ENCODE data around the gene CMKLR1. TPM values are rescaled to one million over a fixed set of nuclear protein-coding genes. Genes with fewer than 3 reads are reported as not detected.

The CMKLR1 gene
- total RNA-seq, 1 experiment from 2014 or later: 0.15 TPM

DNA sequence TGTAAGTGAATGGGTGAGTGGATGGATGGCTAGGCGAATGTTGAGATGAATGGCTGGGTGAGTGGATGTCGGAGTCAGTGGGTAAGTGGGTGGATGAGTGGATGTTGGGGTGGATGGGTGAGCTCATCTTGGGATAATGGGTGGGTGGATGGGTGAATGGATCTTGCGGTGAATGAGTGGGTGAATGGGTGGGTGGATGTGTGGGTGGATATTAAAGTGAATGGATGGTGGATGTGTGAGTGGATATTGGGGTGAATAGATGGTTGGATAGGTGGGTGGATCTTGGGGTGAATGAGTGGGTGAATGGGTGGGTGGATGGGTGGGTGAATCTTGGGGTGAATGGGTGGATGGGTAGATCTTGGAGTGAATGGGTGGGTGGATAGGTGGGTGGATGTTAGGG is 51.9 kb downstream of the CMKLR1 start:
- DNase-seq (ENCODE audit: low read depth, low spot score): no peak
- H3K27ac ChIP-seq (ENCODE audit: low read depth, low read length): no peak overlapping the region
- intact Hi-C loops (cut with micrococcal nuclease): no loop called here
- RAD21 ChIA-PET (ENCODE audit: low non-redundant PET in 1 of 2, low total read pairs in 2 of 2, uncharacterized antibody in 2 of 2, unreplicated experiment in 2 of 2): no interaction called here
- H3K27me3 ChIP-seq (ENCODE audit: insufficient read depth, low read length): peaks cover 85% of the 10 kb centered on the region
- no peak for TF ChIP-seq SIN3A (IDR thresholded peaks at IDR 0.05; ENCODE audit: low read depth)
- BruUV-seq (replicated peaks): no TSS peak
- no peaks in the 10 kb centered on the region for H3K36me3 ChIP-seq (ENCODE audit: control insufficient read depth in 1 of 2, insufficient read depth in 2 of 2, low read length in 2 of 2)
- POLR2A ChIA-PET: no interaction called here
- H2AFZ ChIP-seq (ENCODE audit: low read depth, low read length, poor library complexity, severe bottlenecking): no peak overlapping the region
- no peak for ATAC-seq
- CTCF ChIA-PET: no interaction called here
- no peak overlapping the region for H3K4me2 ChIP-seq (ENCODE audit: low read length)
- no peak overlapping the region for H3K4me3 ChIP-seq (replicated peaks in 1 of 2; ENCODE audit: low read depth in 1 of 2, low read length in 2 of 2)
- no peaks in the 10 kb centered on the region for H3K4me1 ChIP-seq (ENCODE audit: control insufficient read depth in 1 of 2, insufficient read depth in 2 of 2, low read length in 2 of 2)
- H3K9ac ChIP-seq (ENCODE audit: low read length): no peak overlapping the region
- H4K20me1 ChIP-seq (ENCODE audit: insufficient read depth): no peaks in the 10 kb centered on the region
- no peaks in the 10 kb centered on the region for H3K9me2 ChIP-seq (ENCODE audit: insufficient read depth)
- H3K79me2 ChIP-seq (ENCODE audit: insufficient read depth, low read length): no peaks in the 10 kb centered on the region
- no peaks in the 10 kb centered on the region for H3K9me3 ChIP-seq (ENCODE audit: control insufficient read depth in 1 of 2, insufficient read depth in 1 of 2, low read depth in 1 of 2, low read length in 2 of 2)

DNA sequence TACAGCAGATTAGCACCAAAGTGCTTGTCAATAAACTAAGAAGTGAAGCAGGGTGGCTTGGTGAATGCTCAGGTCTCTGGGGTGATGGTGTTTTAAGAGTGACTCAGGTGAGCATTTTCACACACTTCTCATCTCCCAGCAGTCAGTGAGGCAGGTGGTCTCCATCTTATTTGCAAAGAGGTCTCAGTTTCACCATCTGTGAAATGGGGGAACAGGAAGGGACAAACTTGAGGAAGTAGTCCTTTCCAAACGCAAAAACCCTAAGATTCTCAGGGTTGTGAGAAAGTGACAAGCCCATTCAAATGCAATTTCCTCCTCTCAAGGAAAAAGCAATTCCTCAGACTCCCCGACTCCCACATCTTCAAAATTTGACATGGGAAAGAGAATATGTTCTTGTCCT is 54.1 kb downstream of the CMKLR1 start:
- H3K36me3 ChIP-seq (ENCODE audit: control insufficient read depth in 1 of 2, insufficient read depth in 2 of 2, low read length in 2 of 2): no peaks in the 10 kb centered on the region
- no peak overlapping the region for H2AFZ ChIP-seq (ENCODE audit: low read depth, low read length, poor library complexity, severe bottlenecking)
- TF ChIP-seq, protein P1, sequence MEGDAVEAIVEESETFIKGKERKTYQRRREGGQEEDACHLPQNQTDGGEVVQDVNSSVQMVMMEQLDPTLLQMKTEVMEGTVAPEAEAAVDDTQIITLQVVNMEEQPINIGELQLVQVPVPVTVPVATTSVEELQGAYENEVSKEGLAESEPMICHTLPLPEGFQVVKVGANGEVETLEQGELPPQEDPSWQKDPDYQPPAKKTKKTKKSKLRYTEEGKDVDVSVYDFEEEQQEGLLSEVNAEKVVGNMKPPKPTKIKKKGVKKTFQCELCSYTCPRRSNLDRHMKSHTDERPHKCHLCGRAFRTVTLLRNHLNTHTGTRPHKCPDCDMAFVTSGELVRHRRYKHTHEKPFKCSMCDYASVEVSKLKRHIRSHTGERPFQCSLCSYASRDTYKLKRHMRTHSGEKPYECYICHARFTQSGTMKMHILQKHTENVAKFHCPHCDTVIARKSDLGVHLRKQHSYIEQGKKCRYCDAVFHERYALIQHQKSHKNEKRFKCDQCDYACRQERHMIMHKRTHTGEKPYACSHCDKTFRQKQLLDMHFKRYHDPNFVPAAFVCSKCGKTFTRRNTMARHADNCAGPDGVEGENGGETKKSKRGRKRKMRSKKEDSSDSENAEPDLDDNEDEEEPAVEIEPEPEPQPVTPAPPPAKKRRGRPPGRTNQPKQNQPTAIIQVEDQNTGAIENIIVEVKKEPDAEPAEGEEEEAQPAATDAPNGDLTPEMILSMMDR (IDR thresholded peaks at IDR 0.05 in 2 of 3, conservative IDR thresholded peaks at IDR 0.05 in 1 of 3; ENCODE audit: borderline replicate concordance in 1 of 3, insufficient read depth in 1 of 3, low read depth in 2 of 3, low read length in 2 of 3): no peak
- no peak for TF ChIP-seq EZH2phosphoT487 (IDR thresholded peaks at IDR 0.05; ENCODE audit: borderline replicate concordance)
- no peak for TF ChIP-seq TCF7L2 (IDR thresholded peaks at IDR 0.05; ENCODE audit: borderline replicate concordance, extremely low read depth, insufficient read depth, insufficient read length)
- no peak for TF ChIP-seq ELF1 (IDR thresholded peaks at IDR 0.05; ENCODE audit: borderline replicate concordance, low read depth)
- no peak for TF ChIP-seq SRF (IDR thresholded peaks at IDR 0.05; ENCODE audit: low read depth)
- no peak for TF ChIP-seq EZH2 (IDR thresholded peaks at IDR 0.05)
- no peak for TF ChIP-seq ZNF274 (IDR thresholded peaks at IDR 0.05; ENCODE audit: low read depth, low read length)
- TF ChIP-seq FOSL1 (IDR thresholded peaks at IDR 0.05; ENCODE audit: low read depth): no peak
- TF ChIP-seq SIN3A (IDR thresholded peaks at IDR 0.05; ENCODE audit: low read depth): no peak
- H3K9me3 ChIP-seq (ENCODE audit: control insufficient read depth in 1 of 2, insufficient read depth in 1 of 2, low read depth in 1 of 2, low read length in 2 of 2): no peaks in the 10 kb centered on the region
- H4K20me1 ChIP-seq (ENCODE audit: insufficient read depth): no peaks in the 10 kb centered on the region
- no peak for ATAC-seq
- CTCF ChIA-PET: no interaction called here
- no peaks in the 10 kb centered on the region for H3K4me1 ChIP-seq (ENCODE audit: control insufficient read depth in 1 of 2, insufficient read depth in 2 of 2, low read length in 2 of 2)
- H3K9me2 ChIP-seq (ENCODE audit: insufficient read depth): no peaks in the 10 kb centered on the region
- H3K27me3 ChIP-seq (ENCODE audit: insufficient read depth, low read length): peaks cover 79% of the 10 kb centered on the region
- H3K9ac ChIP-seq (ENCODE audit: low read length): no peak overlapping the region
- H3K4me2 ChIP-seq (ENCODE audit: low read length): no peak overlapping the region
- no peaks in the 10 kb centered on the region for H3K79me2 ChIP-seq (ENCODE audit: insufficient read depth, low read length)
- POLR2A ChIA-PET: no interaction called here
- no peak for DNase-seq (ENCODE audit: low read depth, low spot score)
- intact Hi-C loops (cut with micrococcal nuclease): no loop called here
- no peak overlapping the region for H3K27ac ChIP-seq (ENCODE audit: low read depth, low read length)
- BruUV-seq (replicated peaks): no TSS peak
- RAD21 ChIA-PET (ENCODE audit: low non-redundant PET in 1 of 2, low total read pairs in 2 of 2, uncharacterized antibody in 2 of 2, unreplicated experiment in 2 of 2): no interaction called here
- H3K4me3 ChIP-seq (replicated peaks in 1 of 2; ENCODE audit: low read depth in 1 of 2, low read length in 2 of 2): no peak overlapping the region
